HG02870 (cell line): ENCODE results near the gene RELT.

Experiments
- ATAC-seq: cut with Tn5 transposase; IDR thresholded peaks from one replicate; pipeline ENCODE4 v1.9.1; 2021; ENCODE audit warnings: mild to moderate bottlenecking, moderate library complexity; ENCODE audit not compliant: unreplicated experiment

Gene RELT

DNA sequence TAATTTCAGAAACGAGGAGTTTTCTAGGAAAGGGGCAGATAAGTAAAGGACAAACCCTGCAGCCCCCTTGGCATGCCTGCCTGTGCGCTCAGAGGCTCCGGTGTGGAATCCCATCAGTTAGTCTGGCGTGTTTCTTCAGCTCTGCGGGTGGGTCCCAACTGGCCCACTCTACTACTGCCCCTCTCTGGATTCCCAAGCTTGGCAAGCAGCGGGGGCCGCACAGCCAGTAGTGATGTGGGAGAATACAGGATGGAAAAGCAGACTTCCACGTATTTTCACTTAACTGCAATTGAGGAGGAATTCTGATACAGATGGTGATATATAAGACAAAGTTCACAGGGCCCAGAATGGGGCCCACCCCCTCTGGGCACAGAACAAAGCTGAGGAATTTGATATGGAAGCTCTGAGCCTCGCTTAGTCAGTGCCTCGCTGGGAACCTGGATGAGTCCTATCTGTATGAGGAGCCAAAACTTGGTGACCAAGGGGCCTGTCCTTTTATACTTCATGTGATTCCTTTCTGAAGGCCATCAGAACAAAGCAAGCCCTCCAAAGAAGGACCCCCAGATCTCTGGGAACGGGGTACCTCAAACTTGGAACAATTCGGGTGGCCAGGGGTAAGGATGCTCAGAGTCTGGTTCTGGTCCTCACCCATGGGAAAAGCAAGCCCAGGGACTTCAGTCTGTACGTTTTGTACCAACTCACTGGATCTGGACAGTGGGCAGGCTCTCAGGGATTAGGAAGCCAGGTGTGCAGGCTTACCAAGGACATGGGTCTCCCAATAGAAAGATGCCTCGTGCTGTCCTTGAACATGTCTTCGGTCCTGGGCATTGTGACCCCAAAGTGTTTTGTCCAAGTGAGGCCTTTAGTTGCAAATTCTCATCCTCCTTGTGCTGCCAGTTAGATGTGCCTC is 26.0 kb downstream of the RELT start:
- no peak for ATAC-seq

GRCh38 chr11:73402834-73403185 is 26.6 kb downstream of the RELT start:
- ATAC-seq, result no peak

DNA sequence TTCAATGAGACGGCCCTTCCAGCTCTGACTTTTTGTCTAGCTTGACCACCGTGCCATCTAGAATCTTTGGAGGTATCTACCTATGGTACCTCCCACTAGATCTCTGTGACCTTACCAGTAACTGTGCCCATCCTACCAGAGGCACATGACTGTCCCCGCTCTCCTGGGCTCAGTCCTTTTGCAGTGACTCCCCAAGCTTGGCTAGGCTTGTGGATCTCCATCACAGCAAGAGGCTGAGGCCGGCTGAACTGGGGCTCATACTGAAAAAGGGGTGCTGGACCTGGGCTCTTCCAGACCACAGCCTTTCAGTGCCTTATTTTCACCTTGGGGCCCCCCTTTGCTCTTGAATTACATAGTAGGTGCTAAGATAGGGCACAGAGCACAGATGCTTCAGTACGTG is 27.3 kb downstream of the RELT start:
- no peak for ATAC-seq

DNA sequence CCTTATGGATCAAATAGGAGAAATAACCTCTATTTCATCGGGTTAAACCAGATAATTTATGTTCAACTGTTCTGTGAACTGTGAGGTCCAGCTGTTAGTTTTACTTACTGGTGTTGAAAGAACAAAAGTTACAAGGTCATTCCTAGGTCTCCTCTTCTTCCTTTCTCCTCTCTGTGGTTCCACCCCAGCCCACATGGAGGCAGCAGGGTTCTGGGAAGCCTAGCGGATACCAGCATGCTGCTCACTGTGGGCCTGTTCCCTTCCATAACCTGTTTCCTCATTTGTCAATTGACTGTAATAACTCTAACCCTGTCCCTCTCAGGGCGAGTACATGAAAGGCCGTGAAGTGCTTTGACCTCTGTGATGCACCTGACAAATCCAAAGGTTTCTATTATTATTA is 27.8 kb downstream of the RELT start:
- no peak for ATAC-seq

GRCh38 chr11:73404506-73405145 is 28.4 kb downstream of the RELT start:
- no peak for ATAC-seq

DNA sequence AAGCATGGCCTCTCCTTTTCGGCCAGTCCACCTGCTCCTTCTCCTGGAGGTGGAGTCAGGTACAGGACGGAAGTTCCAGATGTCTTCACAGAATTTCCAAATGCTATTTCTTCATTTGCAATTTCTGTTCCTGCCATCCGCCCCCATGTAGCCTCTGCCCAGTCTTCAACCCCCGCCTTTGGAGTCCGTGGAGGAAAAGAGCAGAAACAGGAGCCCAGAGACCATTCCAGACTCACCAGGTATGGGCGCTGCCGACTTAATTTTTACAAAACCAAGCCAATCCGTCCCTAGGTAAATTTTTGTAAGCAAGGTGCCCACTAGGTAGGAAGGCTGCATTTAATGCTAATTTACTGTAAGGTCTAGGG is 28.9 kb downstream of the RELT start:
- ATAC-seq, result no peak

DNA sequence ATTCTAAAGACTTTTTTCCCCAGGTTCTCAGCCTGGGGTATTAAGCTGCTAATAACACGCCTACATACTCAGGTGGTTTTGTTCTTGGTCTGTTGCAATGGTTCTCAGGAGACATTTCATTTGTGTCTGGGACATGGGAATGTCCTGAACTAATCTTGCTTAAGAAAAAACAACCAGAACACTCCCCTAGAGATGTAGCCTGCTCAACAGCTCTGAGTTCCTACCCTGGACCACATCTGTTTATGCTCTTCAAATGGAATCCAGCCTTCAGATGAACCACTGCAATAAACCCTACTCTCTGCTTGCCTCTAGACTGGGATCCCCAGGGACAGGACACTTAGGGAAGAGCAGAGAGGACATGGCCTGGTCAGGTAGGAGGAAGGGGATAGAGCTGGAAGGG is 29.9 kb downstream of the RELT start:
- ATAC-seq, result no peak

DNA sequence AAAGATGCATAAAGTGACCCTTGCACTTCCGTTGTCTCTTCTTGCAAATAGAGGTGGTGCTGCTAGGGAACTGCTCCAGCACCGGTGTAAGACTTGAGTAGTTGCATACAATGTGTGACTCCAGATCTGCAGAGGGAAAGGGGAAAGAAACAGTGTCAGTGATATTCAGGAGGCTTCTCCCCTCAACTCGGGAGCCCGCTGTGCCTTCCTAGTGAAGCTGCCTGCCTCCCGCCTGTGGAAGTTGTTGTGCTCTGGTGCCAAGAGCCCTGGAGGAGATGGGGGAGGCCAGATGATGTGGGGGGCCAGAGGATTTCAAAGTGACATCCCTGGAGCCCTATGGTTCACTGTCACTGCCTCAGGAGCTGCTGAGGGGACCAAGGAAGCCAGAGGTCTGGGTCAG is 30.4 kb downstream of the RELT start:
- ATAC-seq, result no peak

DNA sequence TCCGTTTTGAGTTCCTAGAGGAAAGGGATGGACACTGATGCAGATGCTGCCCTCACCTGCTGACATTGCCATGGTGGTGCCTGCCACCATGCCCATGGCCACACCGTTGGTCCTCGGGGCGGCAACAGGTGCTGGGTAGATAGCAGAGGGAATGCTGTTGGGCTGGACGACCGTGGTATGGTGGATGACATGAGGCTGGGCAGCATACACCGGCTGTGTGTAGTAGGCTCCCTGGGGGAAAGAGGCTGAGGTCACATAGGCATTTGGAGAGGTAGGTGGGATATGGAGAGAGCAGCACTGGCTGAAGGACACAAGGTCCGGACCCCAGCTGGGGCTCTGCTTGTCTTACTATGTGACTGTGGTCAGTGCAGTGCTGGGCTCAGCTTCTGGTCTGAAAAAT is 33.2 kb downstream of the RELT start:
- no peak for ATAC-seq

DNA sequence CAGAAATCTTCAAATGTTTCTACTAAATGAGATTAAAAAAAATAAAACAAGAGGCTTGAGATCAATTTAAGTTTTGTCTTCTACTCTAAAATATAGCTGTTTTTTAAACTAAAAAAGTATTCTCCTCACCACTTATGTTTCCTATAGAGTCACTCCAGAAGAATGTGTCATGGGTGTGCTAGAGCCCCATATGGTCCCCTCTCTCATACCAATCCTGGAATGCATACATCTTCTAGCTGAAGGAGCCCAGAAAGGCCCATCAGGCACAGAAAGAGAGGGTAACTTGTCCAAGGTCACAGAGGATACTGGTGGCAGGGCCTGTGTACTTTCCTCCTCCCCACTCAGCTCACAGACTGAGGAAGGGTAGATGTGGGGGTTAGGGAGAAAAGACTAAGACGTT is 34.4 kb downstream of the RELT start:
- ATAC-seq, result no peak

GRCh38 chr11:73411031-73411430 is 34.8 kb downstream of the RELT start:
- no peak for ATAC-seq

DNA sequence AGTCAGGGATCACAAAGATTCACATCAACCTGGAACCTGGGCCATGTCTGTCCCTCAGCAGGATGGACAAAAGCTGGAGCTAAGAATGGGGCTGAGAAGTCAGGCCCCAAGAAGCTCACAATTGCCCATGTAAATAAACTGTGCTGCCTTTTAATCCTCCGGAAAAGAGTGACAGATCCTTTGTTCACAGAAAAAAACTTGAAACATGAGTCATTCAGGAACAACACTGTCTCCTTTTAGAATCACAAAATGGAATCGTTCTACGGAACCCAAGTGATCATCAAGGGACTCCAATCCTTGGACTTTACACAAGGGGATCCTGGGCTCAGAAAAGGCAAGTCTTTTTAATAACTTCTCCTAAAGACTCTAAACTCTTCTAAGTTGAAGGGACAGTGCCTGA is 36.1 kb downstream of the RELT start:
- ATAC-seq, result no peak

GRCh38 chr11:73413256-73413655 is 37.1 kb downstream of the RELT start:
- no peak for ATAC-seq

DNA sequence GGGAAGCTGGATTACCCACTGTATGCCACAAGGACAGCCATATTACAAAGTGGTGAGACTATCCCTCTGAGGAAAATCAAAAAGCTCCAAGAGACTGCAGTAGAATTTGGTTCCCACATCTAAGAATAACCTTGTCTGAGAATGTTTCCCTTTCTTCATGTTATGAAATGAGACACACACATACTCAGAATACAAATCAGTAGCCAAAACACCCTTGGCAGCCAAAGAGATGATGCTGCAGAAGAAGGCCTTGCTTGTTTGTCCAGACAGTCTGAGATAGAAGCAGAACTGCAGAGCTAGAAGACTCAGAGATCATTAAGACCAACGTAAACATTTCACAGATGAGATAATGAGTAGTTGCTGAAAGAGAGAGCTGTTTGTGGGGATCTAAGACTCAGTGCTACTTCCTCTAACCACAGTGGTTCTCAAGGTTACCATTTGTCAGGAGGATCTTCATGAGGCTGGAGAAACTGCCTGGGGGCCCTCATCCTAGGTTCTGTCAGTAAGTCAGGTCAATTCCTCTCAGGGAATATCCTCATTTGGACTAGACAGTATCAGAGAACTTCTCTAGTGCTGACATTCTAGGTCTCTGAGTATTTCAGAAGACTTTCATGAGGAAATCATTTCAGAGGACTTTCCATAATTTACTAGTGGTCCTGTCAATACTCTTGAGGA is 38.9 kb downstream of the RELT start:
- ATAC-seq, result no peak

DNA sequence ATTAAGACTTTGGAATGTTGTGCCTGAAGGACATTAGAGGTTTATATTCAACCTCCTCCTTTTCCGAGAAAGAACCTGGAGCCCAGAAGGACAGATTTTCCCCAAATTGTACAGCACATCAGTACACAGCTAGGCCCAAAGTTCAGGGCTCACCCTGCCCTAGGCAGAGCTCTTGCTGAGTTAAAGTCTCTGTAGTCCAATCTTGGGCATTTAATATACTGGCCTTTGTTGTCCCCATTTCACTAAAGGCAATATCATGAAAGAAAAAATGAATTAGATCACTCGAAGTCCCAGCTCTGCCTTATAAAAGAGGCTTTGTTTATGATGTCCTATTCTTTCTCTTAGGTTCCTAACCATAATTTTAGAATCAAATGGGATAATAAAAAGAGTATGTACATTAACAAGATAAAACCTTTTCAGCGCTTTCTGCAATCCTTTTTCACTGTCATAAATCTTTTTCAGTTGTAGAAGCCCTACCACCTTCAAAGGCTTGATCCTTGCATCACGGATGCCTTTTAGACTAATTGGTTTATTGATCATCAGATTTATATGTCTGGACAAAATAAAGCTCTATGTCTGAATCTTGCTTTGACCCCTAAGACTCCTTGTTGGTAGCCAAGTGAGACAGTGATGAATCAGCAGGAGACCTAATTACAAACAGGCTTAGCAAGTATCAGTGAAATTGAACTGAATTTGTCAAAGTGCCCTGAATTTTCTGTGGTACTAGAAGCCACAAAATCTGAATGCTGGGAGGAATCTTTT is 39.8 kb downstream of the RELT start:
- ATAC-seq, result no peak

DNA sequence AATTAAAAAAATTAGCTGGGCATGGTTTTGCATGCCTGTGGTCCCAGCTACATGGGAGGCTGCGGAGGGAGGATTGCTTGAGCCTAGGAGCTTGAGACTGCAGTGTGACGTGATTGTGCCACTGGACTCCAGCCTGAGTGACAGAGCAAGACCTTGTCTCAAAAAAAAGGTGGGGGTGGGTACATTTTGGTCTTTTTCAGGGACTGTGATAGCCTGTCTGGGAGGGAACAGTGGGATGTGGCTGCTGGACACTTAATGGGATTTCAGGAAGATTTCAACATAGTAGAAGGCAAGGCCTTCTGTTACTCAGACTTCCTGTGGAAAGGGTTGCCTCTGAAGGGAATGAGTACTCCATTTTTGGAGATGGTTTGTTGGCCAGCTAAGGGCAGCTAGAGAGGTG is 40.6 kb downstream of the RELT start:
- ATAC-seq, result no peak

DNA sequence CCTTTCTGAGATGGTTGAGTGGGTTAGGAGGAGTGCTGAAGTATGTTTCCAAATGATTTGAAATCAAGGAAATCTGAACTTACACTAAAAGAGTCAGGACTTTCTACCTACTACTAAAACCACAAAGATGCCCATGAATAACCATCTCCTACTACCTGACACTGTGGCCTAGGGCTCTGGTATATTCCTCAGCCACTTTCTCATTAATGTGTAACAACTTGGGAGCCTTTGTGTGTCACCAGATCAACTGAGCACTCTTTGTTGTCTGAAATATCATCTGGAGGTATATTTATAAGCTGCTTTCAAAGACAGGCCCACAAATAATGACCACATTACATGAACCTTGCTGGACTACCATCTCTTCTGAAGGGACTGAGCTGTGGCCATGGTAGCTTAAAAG is 43.9 kb downstream of the RELT start:
- ATAC-seq, result no peak

DNA sequence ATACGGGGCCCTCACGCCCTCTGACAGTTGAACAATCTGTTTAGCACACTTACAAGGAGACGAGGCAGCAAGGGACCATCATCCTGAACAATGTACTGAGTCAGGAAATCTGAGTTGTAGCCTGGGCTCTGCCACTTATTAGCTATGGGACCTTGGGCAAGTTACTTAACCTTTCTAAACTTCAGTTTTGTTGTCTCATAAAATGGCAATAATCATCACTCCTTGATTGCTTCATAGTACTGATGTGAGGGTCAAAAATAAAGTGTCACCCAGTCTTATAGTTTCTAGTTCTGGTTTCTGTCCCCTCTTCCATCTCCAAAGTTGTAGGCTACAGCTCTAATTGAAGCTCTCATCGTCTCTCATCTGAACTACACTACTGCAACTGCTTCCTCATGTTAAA is 46.7 kb downstream of the RELT start:
- no peak for ATAC-seq

DNA sequence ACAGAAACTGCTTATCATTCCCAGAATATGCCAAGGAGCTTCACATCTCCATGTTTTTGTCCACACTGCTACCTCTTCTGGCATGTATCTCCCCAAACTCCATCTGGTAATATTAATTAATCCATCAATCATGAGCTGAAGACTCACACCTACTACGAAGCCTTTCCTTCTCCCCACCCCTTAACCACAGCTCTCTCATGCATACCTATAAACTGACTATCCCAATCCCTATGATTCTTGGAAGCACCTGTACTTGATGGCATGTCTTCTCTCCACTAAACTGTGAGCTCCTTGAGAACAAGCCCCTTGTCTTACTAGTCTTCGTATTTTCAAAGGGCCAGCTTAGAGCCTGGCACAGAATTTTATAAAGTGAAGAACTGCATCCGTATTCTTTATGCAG is 47.3 kb downstream of the RELT start:
- no peak for ATAC-seq

- ATAC-seq, result no peak
These were observed 48.9 kb downstream of the RELT start for GRCh38 chr11:73425108-73425507.

DNA sequence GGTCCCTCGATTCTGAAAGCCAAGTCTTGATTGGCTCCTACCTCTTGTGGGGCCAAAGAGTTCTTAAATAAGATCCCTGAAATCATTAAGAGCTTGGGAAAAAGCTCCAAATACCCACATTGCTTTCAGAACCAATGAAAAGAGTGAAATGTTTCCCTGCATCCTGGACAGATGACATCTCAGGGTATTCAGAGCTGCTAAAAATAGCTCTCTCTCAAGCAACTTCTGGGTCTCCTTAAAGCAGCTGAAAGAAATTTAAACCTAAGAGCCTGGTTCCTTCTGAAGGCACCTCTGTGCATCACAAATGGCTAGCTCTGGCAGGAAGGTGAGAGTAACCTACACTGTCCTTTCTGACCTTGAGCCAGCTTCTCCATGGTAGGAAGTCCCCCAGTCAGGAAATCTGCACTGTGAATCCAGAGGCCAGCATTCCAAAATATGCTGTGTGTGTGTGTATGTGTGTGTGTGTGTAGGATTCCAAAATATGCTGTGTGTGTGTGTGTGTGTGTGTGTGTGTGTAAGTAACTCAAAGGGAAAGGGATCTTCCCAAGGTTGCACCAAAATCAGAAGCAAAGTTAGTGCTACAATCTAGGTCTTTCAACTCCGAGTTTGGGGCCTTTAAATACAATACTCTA is 50.1 kb downstream of the RELT start:
- ATAC-seq, result no peak
